VCaP (cell line): ENCODE measurements around the gene TAOK1.

Experiments used
- H3K27ac ChIP-seq: fragments of 450-650 bp; 2 replicates; pipeline ENCODE4 v1.5.1; 2017
- CTCF ChIP-seq: fragments of 450-650 bp; conservative IDR thresholded peaks from 2 replicates; pipeline ENCODE4 v1.5.1; 2017; ENCODE audit warnings: mild to moderate bottlenecking, moderate library complexity

TAOK1 gene

GRCh38 chr17:29394761-29395160 lies 4.6 kb downstream of the TAOK1 start:
- no peak overlapping the region for H3K27ac ChIP-seq
- no peak for TF ChIP-seq CTCF

- no peak for TF ChIP-seq CTCF
- no peak overlapping the region for H3K27ac ChIP-seq
Measured at GRCh38 chr17:29396066-29396465, 5.9 kb downstream of the TAOK1 start.

- H3K27ac ChIP-seq: no peak overlapping the region
- TF ChIP-seq CTCF: no peak
Measured at GRCh38 chr17:29399634-29400033, 9.5 kb downstream of the TAOK1 start.

GRCh38 chr17:29400818-29401217 lies 10.7 kb downstream of the TAOK1 start:
- TF ChIP-seq CTCF: no peak
- H3K27ac ChIP-seq: no peak overlapping the region

GRCh38 chr17:29401258-29401657 lies 11.1 kb downstream of the TAOK1 start:
- H3K27ac ChIP-seq: no peak overlapping the region
- no peak for TF ChIP-seq CTCF

GRCh38 chr17:29407856-29408255 lies 17.7 kb downstream of the TAOK1 start:
- no peak for TF ChIP-seq CTCF
- H3K27ac ChIP-seq: no peak overlapping the region

GRCh38 chr17:29409963-29410362 lies 19.8 kb downstream of the TAOK1 start:
- no peak for TF ChIP-seq CTCF
- no peak overlapping the region for H3K27ac ChIP-seq
